GM12878 (cell line): ENCODE results near the gene SUGCT. TPM values are rescaled to one million over a fixed set of nuclear protein-coding genes. Genes with fewer than 3 reads are reported as not detected.

Experiments
- ATAC-seq: fragments of 200-7000 bp; cut with Tn5 transposase; 3 replicates; pipeline ENCODE4 v1.9.1; 2020; ENCODE audit warnings: mild to moderate bottlenecking, moderate library complexity
- BruUV-seq: library from RNA; stranded (reverse); fragments of 400-500 nt; replicated peaks from 2 replicates; lab custom pipeline; 2021; lab: Mats Ljungman, UMichigan
- CTCF ChIA-PET: fragments of 300-600 bp; sonication (Branson Sonifier 250); formaldehyde crosslinking; extraction: SDS; loops from one replicate; lab custom pipeline; 2021; ENCODE audit warnings: inconsistent platforms; lab: Yijun Ruan, JAX
- POLR2A ChIA-PET: fragments of 350-600 bp; formaldehyde crosslinking; extraction: SDS; loops from one replicate; lab custom pipeline; 2021; ENCODE audit warnings: inconsistent platforms; lab: Charles Lee
- RAD21 ChIA-PET: fragments of 300-600 bp; sonication (Branson Sonifier 250); formaldehyde crosslinking; loops from one replicate; lab custom pipeline; 2023; ENCODE audit warnings: antibody characterized with exemption; ENCODE audit not compliant: unreplicated experiment; lab: Charles Lee
- SMC1A ChIA-PET: fragments of 300-600 bp; sonication (Branson Sonifier 250); formaldehyde crosslinking; loops from one replicate; lab custom pipeline; 2023; ENCODE audit not compliant: unreplicated experiment, uncharacterized antibody; lab: Charles Lee
- DNase-seq: peaks from one replicate; pipeline ENCODE4 v3.0.0-alpha.2; 2011; ENCODE audit warnings: low read depth, low spot score
- FAIRE-seq: peaks from 3 replicates; lab custom pipeline; 2011; peaks lifted over from hg19 to GRCh38; lab: Jason Lieb, UNC
- H2AFZ ChIP-seq: 2 replicates; pipeline ENCODE4 v1.6.0; 2011; ENCODE audit warnings: low read depth, low read length, control low read depth; ENCODE audit not compliant: control insufficient read depth
- H3K27ac ChIP-seq: 2 replicates; pipeline ENCODE4 v1.5.1; 2011; ENCODE audit warnings: control low read depth; ENCODE audit not compliant: control insufficient read depth, insufficient read depth
- H3K27me3 ChIP-seq, 2 experiments: replicated peaks in 1 of 2; 2 replicates each; pipeline versions ENCODE4 v1.6.0 to v1.6.1; 2011; ENCODE audit warnings: low read length in 1 of 2; ENCODE audit not compliant: control insufficient read depth in 2 of 2, insufficient read depth in 2 of 2
- H3K36me3 ChIP-seq, 2 experiments: 2 replicates each; pipeline ENCODE4 v1.5.1; 2011; ENCODE audit warnings: low read length in 1 of 2; ENCODE audit not compliant: control insufficient read depth in 2 of 2, insufficient read depth in 2 of 2
- H3K4me1 ChIP-seq: 2 replicates; pipeline ENCODE4 v1.6.1; 2011; ENCODE audit warnings: mild to moderate bottlenecking, low read length, moderate library complexity, mixed read lengths; ENCODE audit not compliant: control insufficient read depth, insufficient read depth
- H3K4me2 ChIP-seq: 2 replicates; pipeline ENCODE4 v1.6.0; 2011; ENCODE audit warnings: control low read depth; ENCODE audit not compliant: control insufficient read depth, insufficient read depth
- H3K4me3 ChIP-seq: fragments of 200-600 bp; sonication (generic); 2 replicates; pipeline ENCODE4 v1.5.1; 2016
- H3K79me2 ChIP-seq: 2 replicates; pipeline ENCODE4 v1.6.0; 2011; ENCODE audit warnings: low read length; ENCODE audit not compliant: control insufficient read depth, insufficient read depth
- H3K9ac ChIP-seq: 2 replicates; pipeline ENCODE4 v1.8.0; 2011; ENCODE audit warnings: low read length, control low read depth, mixed read lengths; ENCODE audit not compliant: control insufficient read depth, insufficient read depth
- H3K9me3 ChIP-seq: replicated peaks from 3 replicates; pipeline ENCODE4 v1.5.1; 2011; ENCODE audit warnings: mild to moderate bottlenecking, low read length; ENCODE audit not compliant: control insufficient read depth, insufficient read depth
- H4K20me1 ChIP-seq: 2 replicates; pipeline ENCODE4 v1.6.0; 2011; ENCODE audit not compliant: control insufficient read depth, insufficient read depth
- ASH2L ChIP-seq: fragments of 300-600, 200-600 bp; sonication (generic); IDR thresholded peaks from 2 replicates; pipeline ENCODE4 v1.6.1; 2017; ENCODE audit warnings: low read depth, mild to moderate bottlenecking, borderline replicate concordance
- EED ChIP-seq: sonication (generic); IDR thresholded peaks from 2 replicates; pipeline ENCODE4 v1.6.1; 2016; ENCODE audit warnings: antibody characterized with exemption, low read depth
- ESRRA ChIP-seq: IDR thresholded peaks from 2 replicates; pipeline ENCODE4 v1.6.1; 2012; ENCODE audit warnings: mild to moderate bottlenecking, low read length, improper control_type of control experiment
- GABPA ChIP-seq: IDR thresholded peaks from 2 replicates; pipeline ENCODE4 v1.6.1; 2014; ENCODE audit warnings: antibody characterized with exemption, low read depth, mild to moderate bottlenecking, inconsistent platforms
- NR2F1 ChIP-seq: fragments of 450-650 bp; conservative IDR thresholded peaks from 2 replicates; pipeline ENCODE4 v1.6.1; 2017; ENCODE audit warnings: mild to moderate bottlenecking
- SIX5 ChIP-seq: IDR thresholded peaks from 2 replicates; pipeline ENCODE4 v1.6.1; 2011; ENCODE audit warnings: mild to moderate bottlenecking, low read depth, low read length, moderate library complexity; ENCODE audit not compliant: severe bottlenecking
- SP1 ChIP-seq: IDR thresholded peaks from one replicate; pipeline ENCODE4 v1.6.1; 2011; ENCODE audit warnings: low read depth, low read length
- STAT1 ChIP-seq: fragments of 450-650 bp; conservative IDR thresholded peaks from 2 replicates; pipeline ENCODE4 v1.6.1; 2014; ENCODE audit warnings: antibody characterized with exemption, mild to moderate bottlenecking
- WRNIP1 ChIP-seq: IDR thresholded peaks from 2 replicates; pipeline ENCODE4 v1.6.1; 2011; ENCODE audit warnings: low read depth, low read length, improper control_type of control experiment, borderline replicate concordance
- ZNF274 ChIP-seq: IDR thresholded peaks from one replicate; pipeline ENCODE4 v1.8.0; 2011; ENCODE audit not compliant: insufficient read length, insufficient read depth
- WGBS: methylation state at CpG from one replicate; pipeline ENCODE4 v1.1.6; 2016; ENCODE audit warnings: low lambda C conversion rate; ENCODE audit not compliant: insufficient replicate concordance, insufficient coverage; ENCODE audit errors: missing lambda C conversion rate; 5-methylcytosine and 5-hydroxymethylcytosine counted together
- in situ Hi-C: fragments of 300-500 bp; cut with MboI; formaldehyde crosslinking; loops from 9 replicates; pipeline ENCODE4 v1.14.3; 2018; ENCODE audit warnings: mixed read lengths
- intact Hi-C: fragments of 100-400 bp; cut with micrococcal nuclease; formaldehyde crosslinking; loops from one replicate; pipeline ENCODE4 v1.14.2; 2022; ENCODE audit not compliant: unreplicated experiment
- polyA plus RNA-seq, 11 experiments: library from polyadenylated mRNA; depleted of rRNA in 4 of 11; unstranded in 6 of 11; stranded (reverse) in 5 of 11; fragments of >200 nt; fragmentation: Nextera tagmentation in 4 of 11; fragmentation: Illumina TruSeq in 1 of 11; extraction: Ambion mirVana in 4 of 11; extraction: Trizol in 1 of 11; gene quantifications; 1 replicate in 1 of 11; 2 replicates in 10 of 11; pipeline versions ENCODE4 v1.2.1 to v1.2.3, GENCODE V29; 2011 to 2016; ENCODE audit warnings: inconsistent platforms in 2 of 11, missing spikeins in 2 of 11, low read depth in 1 of 11
- total RNA-seq, 4 experiments: library from RNA; depleted of rRNA in 3 of 4; stranded (reverse); fragments of >200 nt in 3 of 4; fragmentation: Illumina TruSeq in 1 of 4; extraction: Trizol in 1 of 4; gene quantifications; 2 replicates each; pipeline versions ENCODE4 v1.2.1 to v1.2.3, GENCODE V29; 2013 to 2021
- TF ChIP-seq, protein P1 (sequence below): fragments of 450-650 bp; IDR thresholded peaks from 2 replicates; pipeline ENCODE4 v1.6.1; 2016; ENCODE audit warnings: mild to moderate bottlenecking
- TF ChIP-seq, protein P2 (sequence below): fragments of 450-650 bp; IDR thresholded peaks from 2 replicates; pipeline ENCODE4 v1.6.1; 2014; ENCODE audit warnings: mild to moderate bottlenecking

Gene SUGCT
- total and polyA plus RNA-seq, 10 of the 15 experiments (the other 5 are each of a cell fraction or from before 2014, with no cell fraction given): 0.08 to 1.2 (median 0.67) TPM; not detected in 1

DNA sequence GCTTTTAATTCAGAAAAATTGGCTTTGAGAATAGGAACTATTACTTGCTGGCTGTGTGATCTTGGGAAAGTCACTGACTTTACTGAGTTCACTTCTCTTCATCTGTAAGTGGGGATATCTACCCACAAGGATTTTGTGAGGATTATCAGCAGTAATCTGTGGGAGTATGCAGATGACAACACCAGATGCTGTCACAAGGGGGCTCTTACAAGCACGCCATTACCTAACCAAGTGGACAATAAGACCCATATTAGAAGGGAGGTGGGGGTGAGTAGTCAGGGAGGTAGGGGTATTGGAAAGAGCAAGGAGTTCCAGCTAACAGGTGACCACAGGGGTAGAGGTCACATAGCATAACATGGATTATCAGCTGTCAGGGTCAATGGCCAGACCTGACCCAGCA lies 569.4 kb downstream of the SUGCT start (continued):
- no peak for TF ChIP-seq WRNIP1
- no peak for TF ChIP-seq ASH2L

DNA sequence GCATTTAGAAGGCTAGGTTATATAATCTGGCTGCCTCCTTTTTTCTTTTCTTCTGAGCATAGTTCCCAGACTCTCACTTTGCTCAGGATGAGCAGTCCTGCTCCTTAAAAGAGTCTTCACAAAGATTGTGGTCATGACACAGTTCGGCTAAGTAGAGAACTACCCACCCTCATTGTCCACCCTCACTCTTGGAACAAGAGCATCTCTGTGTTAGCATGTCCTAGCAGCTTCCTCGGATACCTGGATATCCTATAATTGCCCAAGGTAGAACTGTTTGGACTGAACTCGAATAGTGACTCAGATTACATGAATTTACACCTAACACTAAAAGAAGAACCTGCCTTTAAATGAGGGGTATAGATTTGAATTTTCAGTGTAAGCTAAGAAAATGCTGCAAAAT lies 572.0 kb downstream of the SUGCT start:
- RAD21 ChIA-PET: no interaction called here
- TF ChIP-seq, protein P1, sequence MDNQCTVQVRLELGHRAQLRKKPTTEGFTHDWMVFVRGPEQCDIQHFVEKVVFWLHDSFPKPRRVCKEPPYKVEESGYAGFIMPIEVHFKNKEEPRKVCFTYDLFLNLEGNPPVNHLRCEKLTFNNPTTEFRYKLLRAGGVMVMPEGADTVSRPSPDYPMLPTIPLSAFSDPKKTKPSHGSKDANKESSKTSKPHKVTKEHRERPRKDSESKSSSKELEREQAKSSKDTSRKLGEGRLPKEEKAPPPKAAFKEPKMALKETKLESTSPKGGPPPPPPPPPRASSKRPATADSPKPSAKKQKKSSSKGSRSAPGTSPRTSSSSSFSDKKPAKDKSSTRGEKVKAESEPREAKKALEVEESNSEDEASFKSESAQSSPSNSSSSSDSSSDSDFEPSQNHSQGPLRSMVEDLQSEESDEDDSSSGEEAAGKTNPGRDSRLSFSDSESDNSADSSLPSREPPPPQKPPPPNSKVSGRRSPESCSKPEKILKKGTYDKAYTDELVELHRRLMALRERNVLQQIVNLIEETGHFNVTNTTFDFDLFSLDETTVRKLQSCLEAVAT: no peak
- TF ChIP-seq, protein P2, sequence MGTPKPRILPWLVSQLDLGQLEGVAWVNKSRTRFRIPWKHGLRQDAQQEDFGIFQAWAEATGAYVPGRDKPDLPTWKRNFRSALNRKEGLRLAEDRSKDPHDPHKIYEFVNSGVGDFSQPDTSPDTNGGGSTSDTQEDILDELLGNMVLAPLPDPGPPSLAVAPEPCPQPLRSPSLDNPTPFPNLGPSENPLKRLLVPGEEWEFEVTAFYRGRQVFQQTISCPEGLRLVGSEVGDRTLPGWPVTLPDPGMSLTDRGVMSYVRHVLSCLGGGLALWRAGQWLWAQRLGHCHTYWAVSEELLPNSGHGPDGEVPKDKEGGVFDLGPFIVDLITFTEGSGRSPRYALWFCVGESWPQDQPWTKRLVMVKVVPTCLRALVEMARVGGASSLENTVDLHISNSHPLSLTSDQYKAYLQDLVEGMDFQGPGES: no peak
- TF ChIP-seq SIX5 (no peak), SP1 (no peak), ZNF274 (no peak), NR2F1 (no peak), ESRRA (no peak), WRNIP1 (no peak), STAT1 (no peak), EED (no peak), GABPA (no peak)
- Histone ChIP-seq H3K27ac (no peak overlapping the region), H3K9me3 (no peaks in the 10 kb centered on the region), H3K36me3 (no peaks in the 10 kb centered on the region), H4K20me1 (no peaks in the 10 kb centered on the region), H3K27me3 (no peaks in the 10 kb centered on the region), H3K79me2 (no peaks in the 10 kb centered on the region), H3K4me1 (no peaks in the 10 kb centered on the region), H3K4me3 (no peak overlapping the region), H3K4me2 (no peak overlapping the region), H2AFZ (no peak overlapping the region), H3K9ac (no peak overlapping the region)
- SMC1A ChIA-PET: no interaction called here
- 0% methylated on average over 3 of the region's 3 CpGs for WGBS
- in situ Hi-C loops (no loop called here), intact Hi-C loops (loop anchor here (10.0 kb wide), 1 partner anchor 752 kb away; the partner anchor contains the start of gene CDK13)
- POLR2A ChIA-PET: no interaction called here
- FAIRE-seq (no peak), ATAC-seq (no peak), DNase-seq (no peak)
- CTCF ChIA-PET: no interaction called here
- no TSS peak for BruUV-seq
